ENCODE results near the gene TRIM17. TPM values are rescaled to one million over a fixed set of nuclear protein-coding genes. Genes with fewer than 3 reads are reported as not detected.

Gene TRIM17
- total and polyA plus RNA-seq, 10 donors, result 0.36 to 7.1 (median 4.7) TPM

- 67 to 90% (median 76%) methylated on average over 5 to 10 of the region's 10 CpGs for WGBS, 5 donors
- Histone ChIP-seq H3K4me3 (no peak overlapping the region), H3K36me3 (peaks cover 0 to 8% (median 0%) of the 10 kb centered on the region in 6 donors), H3K27ac (no peak overlapping the region), H3K27me3 (replicated peaks in 1 of 7) (peaks cover 0 to 12% (median 0%) of the 10 kb centered on the region in 7 donors), H3K9me3 (no peaks in the 10 kb centered on the region), H3K4me1 (peaks cover 9 to 35% (median 24%) of the 10 kb centered on the region in 6 donors)
- no peak for TF ChIP-seq POLR2A (IDR thresholded peaks at IDR 0.05)
- intact Hi-C loops (cut with DNase I; ENCODE audit: low total_unique reads), result no loop called here
- DNase-seq, result no peak
Measured at GRCh38 chr1:228452194-228453021, 35.7 kb upstream of the TRIM17 start.

- intact Hi-C loops (cut with DNase I; ENCODE audit: low total_unique reads), result no loop called here
- peaks cover 0 to 8% (median 0%) of the 10 kb centered on the region in 6 donors for H3K36me3 ChIP-seq
- DNase-seq, result no peak
- peaks cover 0 to 26% (median 16%) of the 10 kb centered on the region in 6 donors for H3K4me1 ChIP-seq
- H3K27ac ChIP-seq, result no peak overlapping the region
- H3K9me3 ChIP-seq, result no peaks in the 10 kb centered on the region
- TF ChIP-seq CTCF (IDR thresholded peaks at IDR 0.05 in 8 of 11, conservative IDR thresholded peaks at IDR 0.05 in 3 of 11) (no peak), POLR2AphosphoS5 (IDR thresholded peaks at IDR 0.05) (no peak)
- H3K4me3 ChIP-seq, result no peak overlapping the region
- peaks cover 0 to 24% (median 14%) of the 10 kb centered on the region in 7 donors for H3K27me3 ChIP-seq (replicated peaks in 1 of 7)
- 86 to 96% (median 89%) methylated on average over 11 of the region's 11 CpGs for WGBS, 5 donors
Measured at GRCh38 chr1:228450200-228450599, 33.5 kb upstream of the TRIM17 start.

- no peak overlapping the region for H3K4me3 ChIP-seq
- no peak for DNase-seq
- H3K9me3 ChIP-seq, result no peaks in the 10 kb centered on the region
- peaks cover 0 to 41% (median 18%) of the 10 kb centered on the region in 7 donors for H3K27me3 ChIP-seq (replicated peaks in 1 of 7)
- intact Hi-C loops (cut with DNase I; ENCODE audit: low total_unique reads), result no loop called here
- H3K27ac ChIP-seq, result no peak overlapping the region
- H3K4me1 ChIP-seq, result peaks cover 0 to 24% (median 15%) of the 10 kb centered on the region in 6 donors
- peaks cover 0 to 5% (median 0%) of the 10 kb centered on the region in 6 donors for H3K36me3 ChIP-seq
- 87 to 96% (median 89%) methylated on average over 6 of the region's 6 CpGs for WGBS, 5 donors
- no peak for TF ChIP-seq POLR2A (IDR thresholded peaks at IDR 0.05)
- TF ChIP-seq POLR2AphosphoS5 (IDR thresholded peaks at IDR 0.05), result no peak
- TF ChIP-seq CTCF (IDR thresholded peaks at IDR 0.05 in 8 of 11, conservative IDR thresholded peaks at IDR 0.05 in 3 of 11), result no peak
Measured at GRCh38 chr1:228448372-228448771, 31.7 kb upstream of the TRIM17 start.

GRCh38 chr1:228446852-228447251 lies 30.2 kb upstream of the TRIM17 start:
- 53 to 80% (median 76%) methylated on average over 15 of the region's 15 CpGs for WGBS, 5 donors
- no peaks in the 10 kb centered on the region for H3K9me3 ChIP-seq
- no peak overlapping the region for H3K27ac ChIP-seq
- intact Hi-C loops (cut with DNase I; ENCODE audit: low total_unique reads), result no loop called here
- no peak for DNase-seq
- H3K4me3 ChIP-seq, result peak overlapping the region in 1 of 8 donors; percentile 57
- peaks cover 0 to 1% (median 0%) of the 10 kb centered on the region in 6 donors for H3K36me3 ChIP-seq
- peaks cover 0 to 50% (median 18%) of the 10 kb centered on the region in 7 donors for H3K27me3 ChIP-seq (replicated peaks in 1 of 7)
- peaks cover 0 to 16% (median 14%) of the 10 kb centered on the region in 6 donors for H3K4me1 ChIP-seq
- TF ChIP-seq CTCF (IDR thresholded peaks at IDR 0.05 in 8 of 11, conservative IDR thresholded peaks at IDR 0.05 in 3 of 11) (no peak), POLR2AphosphoS5 (IDR thresholded peaks at IDR 0.05) (no peak), POLR2A (IDR thresholded peaks at IDR 0.05) (no peak)
